Adrenal gland (tissue), 5 donors: Measurements from ENCODE around the gene RYR1.

Experiments used
- CTCF ChIP-seq, 6 experiments: fragments of 450-650 bp in 4 of 6; fragments of 200-600 bp in 2 of 6; sonication (generic) in 1 of 6; IDR thresholded peaks; 1 replicate in 5 of 6; 2 replicates in 1 of 6; pipeline versions ENCODE4 v1.5.1 to v1.8.0; 2016 to 2021; ENCODE audit warnings: antibody characterized with exemption in 6 of 6, mild to moderate bottlenecking in 2 of 6, moderate library complexity in 1 of 6
- POLR2A ChIP-seq, 2 donors: fragments of 450-650 bp; IDR thresholded peaks; one replicate each; pipeline ENCODE4 v1.6.1; 2017; ENCODE audit warnings: antibody characterized with exemption in 2 of 2, mild to moderate bottlenecking in 2 of 2, moderate library complexity in 1 of 2
- donor health status: DM: no; HTN: no; CAD: no.

- TF ChIP-seq POLR2A (IDR thresholded peaks at IDR 0.05): no peak
- no peak for TF ChIP-seq CTCF (IDR thresholded peaks at IDR 0.05)
Observed at GRCh38 chr19:38488776-38489481, 55.4 kb downstream of the RYR1 start.
